Caco-2 (cell line): ENCODE results near the gene BTBD18. TPM values are rescaled to one million over a fixed set of nuclear protein-coding genes. Genes with fewer than 3 reads are reported as not detected.

Experiments used
- BruUV-seq: library from RNA; stranded (reverse); fragments of 400-500 nt; replicated peaks from 2 replicates; lab custom pipeline; 2021; lab: Mats Ljungman, UMichigan
- CTCF ChIA-PET: fragments of 300-600 bp; sonication (Branson Sonifier 250); formaldehyde crosslinking; loops from one replicate; lab custom pipeline; 2022; ENCODE audit warnings: antibody characterized with exemption; lab: Charles Lee
- POLR2A ChIA-PET: fragments of 300-600 bp; sonication (Branson Sonifier 250); formaldehyde crosslinking; loops from one replicate; lab custom pipeline; 2022; ENCODE audit warnings: antibody characterized with exemption; lab: Charles Lee
- DNase-seq, 2 experiments: peaks; one replicate each; pipeline versions ENCODE4 v3.0.0 to v3.0.0-alpha.2; 2020 to 2022
- H3K27me3 ChIP-seq: replicated peaks from 2 replicates; pipeline ENCODE4 v1.6.0; 2011; ENCODE audit warnings: low read length; ENCODE audit not compliant: control insufficient read depth, insufficient read depth
- H3K36me3 ChIP-seq: 2 replicates; pipeline ENCODE4 v1.5.1; 2011; ENCODE audit warnings: low read length; ENCODE audit not compliant: control insufficient read depth, insufficient read depth
- H3K4me1 ChIP-seq: fragments of 250-450 bp; sonication (Bioruptor Pico); 2 replicates; pipeline ENCODE4 v1.5.1; 2020; ENCODE audit warnings: mild to moderate bottlenecking
- H3K4me3 ChIP-seq: 2 replicates; pipeline ENCODE4 v1.5.1; 2011; ENCODE audit warnings: low read depth, mild to moderate bottlenecking, control low read depth, low read length
- H3K9me3 ChIP-seq: fragments of 250-450 bp; sonication (Bioruptor Pico); 2 replicates; pipeline ENCODE4 v1.5.1; 2020; ENCODE audit warnings: mild to moderate bottlenecking, moderate library complexity
- H3K27ac Mint-ChIP-seq: one replicate; pipeline ENCODE4 v1.8.0; 2022; ENCODE audit warnings: mixed read lengths; ENCODE audit not compliant: unreplicated experiment
- H3K27me3 Mint-ChIP-seq: one replicate; pipeline ENCODE4 v1.8.0; 2022; ENCODE audit warnings: mixed read lengths; ENCODE audit not compliant: insufficient read depth, unreplicated experiment
- H3K36me3 Mint-ChIP-seq: one replicate; pipeline ENCODE4 v1.8.0; 2022; ENCODE audit warnings: mild to moderate bottlenecking, mixed read lengths; ENCODE audit not compliant: insufficient read depth, unreplicated experiment
- H3K4me1 Mint-ChIP-seq: one replicate; pipeline ENCODE4 v1.8.0; 2022; ENCODE audit warnings: low read depth, mixed read lengths; ENCODE audit not compliant: unreplicated experiment
- H3K4me3 Mint-ChIP-seq: one replicate; pipeline ENCODE4 v1.8.0; 2022; ENCODE audit warnings: mild to moderate bottlenecking, moderate library complexity, mixed read lengths; ENCODE audit not compliant: unreplicated experiment
- H3K9me3 Mint-ChIP-seq: one replicate; pipeline ENCODE4 v1.8.0; 2022; ENCODE audit warnings: mixed read lengths; ENCODE audit not compliant: unreplicated experiment
- intact Hi-C: fragments of 100-400 bp; cut with micrococcal nuclease; formaldehyde crosslinking; loops from one replicate; pipeline ENCODE4 v1.10.0; 2022; ENCODE audit not compliant: unreplicated experiment
- total RNA-seq: library from RNA; stranded (reverse); gene quantifications from 2 replicates; pipeline ENCODE4 v1.2.3, GENCODE V29; 2022
- TF ChIP-seq, protein P1 (sequence below), 2 experiments: fragments of 200-600 bp in 1 of 2; IDR thresholded peaks; 1 replicate in 1 of 2; 2 replicates in 1 of 2; pipeline versions ENCODE4 v1.5.1 to v1.8.0; 2011 to 2022; ENCODE audit warnings: antibody characterized with exemption in 1 of 2, control low read depth in 1 of 2, inconsistent platforms in 1 of 2, low read depth in 1 of 2, low read length in 1 of 2, mild to moderate bottlenecking in 1 of 2, moderate library complexity in 1 of 2; ENCODE audit not compliant: insufficient read depth in 1 of 2, severe bottlenecking in 1 of 2, unreplicated experiment in 1 of 2

Gene BTBD18
- total RNA-seq, 1 experiment from 2014 or later = not detected

GRCh38 chr11:57772562-57772961 lies 20.9 kb upstream of the BTBD18 start:
- H3K27me3 Mint-ChIP-seq = no peaks in the 10 kb centered on the region
- POLR2A ChIA-PET = no interaction called here

GRCh38 chr11:57771365-57771764 lies 19.7 kb upstream of the BTBD18 start:
- H3K36me3 ChIP-seq = no peaks in the 10 kb centered on the region
- peaks cover 52% of the 10 kb centered on the region for H3K4me1 Mint-ChIP-seq
- no peaks in the 10 kb centered on the region for H3K9me3 ChIP-seq
- no TSS peak for BruUV-seq
- H3K4me3 Mint-ChIP-seq = no peak overlapping the region
- H3K9me3 Mint-ChIP-seq = no peaks in the 10 kb centered on the region
- H3K4me3 ChIP-seq = no peak overlapping the region
- no peak for DNase-seq
- H3K27me3 ChIP-seq = no peaks in the 10 kb centered on the region
- ChIA-PET CTCF (interaction anchor here (0.7 kb wide), 1 partner anchor 29 kb away, joined by 4 read pairs; no protein-coding TSS in a partner anchor), POLR2A (no interaction called here)
- peaks cover 25% of the 10 kb centered on the region for H3K36me3 Mint-ChIP-seq
- TF ChIP-seq, protein P1, sequence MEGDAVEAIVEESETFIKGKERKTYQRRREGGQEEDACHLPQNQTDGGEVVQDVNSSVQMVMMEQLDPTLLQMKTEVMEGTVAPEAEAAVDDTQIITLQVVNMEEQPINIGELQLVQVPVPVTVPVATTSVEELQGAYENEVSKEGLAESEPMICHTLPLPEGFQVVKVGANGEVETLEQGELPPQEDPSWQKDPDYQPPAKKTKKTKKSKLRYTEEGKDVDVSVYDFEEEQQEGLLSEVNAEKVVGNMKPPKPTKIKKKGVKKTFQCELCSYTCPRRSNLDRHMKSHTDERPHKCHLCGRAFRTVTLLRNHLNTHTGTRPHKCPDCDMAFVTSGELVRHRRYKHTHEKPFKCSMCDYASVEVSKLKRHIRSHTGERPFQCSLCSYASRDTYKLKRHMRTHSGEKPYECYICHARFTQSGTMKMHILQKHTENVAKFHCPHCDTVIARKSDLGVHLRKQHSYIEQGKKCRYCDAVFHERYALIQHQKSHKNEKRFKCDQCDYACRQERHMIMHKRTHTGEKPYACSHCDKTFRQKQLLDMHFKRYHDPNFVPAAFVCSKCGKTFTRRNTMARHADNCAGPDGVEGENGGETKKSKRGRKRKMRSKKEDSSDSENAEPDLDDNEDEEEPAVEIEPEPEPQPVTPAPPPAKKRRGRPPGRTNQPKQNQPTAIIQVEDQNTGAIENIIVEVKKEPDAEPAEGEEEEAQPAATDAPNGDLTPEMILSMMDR (IDR thresholded peaks at IDR 0.05; ENCODE audit: insufficient read depth in 1 of 2, low read depth in 1 of 2, low read length in 1 of 2, severe bottlenecking in 1 of 2, unreplicated experiment in 1 of 2) = no peak
- no peaks in the 10 kb centered on the region for H3K27me3 Mint-ChIP-seq
- H3K27ac Mint-ChIP-seq = peak overlapping the region; percentile 3
- intact Hi-C loops = no loop called here
- H3K4me1 ChIP-seq = peaks cover 65% of the 10 kb centered on the region

More at GRCh38 chr11:57772562-57772961, 20.9 kb upstream of the BTBD18 start:
- intact Hi-C loops = no loop called here
- no peak for DNase-seq
- no peaks in the 10 kb centered on the region for H3K9me3 ChIP-seq
- no peak overlapping the region for H3K4me3 ChIP-seq
- TF ChIP-seq, protein P1 (IDR thresholded peaks at IDR 0.05; ENCODE audit: insufficient read depth in 1 of 2, low read depth in 1 of 2, low read length in 1 of 2, severe bottlenecking in 1 of 2, unreplicated experiment in 1 of 2) = no peak
- peaks cover 30% of the 10 kb centered on the region for H3K36me3 Mint-ChIP-seq
- peaks cover 59% of the 10 kb centered on the region for H3K4me1 Mint-ChIP-seq
- CTCF ChIA-PET = interaction anchor here (0.6 kb wide), 1 partner anchor 9 kb away, joined by 4 read pairs; no protein-coding TSS in a partner anchor
- no peaks in the 10 kb centered on the region for H3K27me3 ChIP-seq
- H3K36me3 ChIP-seq = no peaks in the 10 kb centered on the region
- no peak overlapping the region for H3K4me3 Mint-ChIP-seq
- peak overlapping the region; percentile 0 for H3K27ac Mint-ChIP-seq
- no peaks in the 10 kb centered on the region for H3K9me3 Mint-ChIP-seq
- BruUV-seq = no TSS peak
- peaks cover 71% of the 10 kb centered on the region for H3K4me1 ChIP-seq

DNA sequence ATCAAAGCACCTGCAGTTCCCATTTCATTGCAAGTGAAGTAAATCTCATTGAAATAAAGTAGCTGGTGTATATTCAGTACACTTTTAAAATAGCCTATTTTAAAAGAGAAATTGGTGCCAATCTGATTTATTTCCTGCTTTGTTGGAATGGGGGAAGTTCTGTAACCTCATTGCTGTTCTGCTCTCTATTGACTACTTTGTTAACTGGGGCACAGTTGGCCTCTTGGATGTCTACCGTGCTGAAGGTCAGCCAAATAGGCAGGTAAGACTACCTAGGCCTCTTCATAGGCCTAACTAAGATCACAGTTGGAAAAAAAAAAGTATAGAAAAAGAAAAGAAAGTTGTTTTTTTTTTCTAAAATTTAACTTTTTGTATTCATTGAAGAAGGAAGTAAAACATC lies 19.2 kb upstream of the BTBD18 start:
- ChIA-PET POLR2A (interaction anchor here (1.0 kb wide), 1 partner anchor 8 kb away, joined by 3 read pairs; no protein-coding TSS in a partner anchor), CTCF (no interaction called here)
- Histone ChIP-seq H3K27me3 (no peaks in the 10 kb centered on the region), H3K36me3 (no peaks in the 10 kb centered on the region), H3K9me3 (no peaks in the 10 kb centered on the region), H3K4me1 (peaks cover 63% of the 10 kb centered on the region), H3K4me3 (no peak overlapping the region)
- intact Hi-C loops = no loop called here
- no peak for DNase-seq
- H3K9me3 Mint-ChIP-seq = no peaks in the 10 kb centered on the region
- BruUV-seq = no TSS peak
- TF ChIP-seq, protein P1 (IDR thresholded peaks at IDR 0.05; ENCODE audit: insufficient read depth in 1 of 2, low read depth in 1 of 2, low read length in 1 of 2, severe bottlenecking in 1 of 2, unreplicated experiment in 1 of 2) = no peak
- peaks cover 19% of the 10 kb centered on the region for H3K36me3 Mint-ChIP-seq
- H3K4me1 Mint-ChIP-seq = peaks cover 48% of the 10 kb centered on the region
- H3K27me3 Mint-ChIP-seq = no peaks in the 10 kb centered on the region
- H3K27ac Mint-ChIP-seq = peak overlapping the region; percentile 3
- no peak overlapping the region for H3K4me3 Mint-ChIP-seq
